Transverse colon (tissue), 4 donors: ENCODE measurements around the gene GCLM.

Experiments
- EP300 ChIP-seq: sonication (generic); formaldehyde crosslinking; IDR thresholded peaks from one replicate; pipeline ENCODE4 v1.6.1; 2017; ENCODE audit warnings: antibody characterized with exemption, low read depth
- POLR2A ChIP-seq: fragments of 450-650 bp; IDR thresholded peaks from one replicate; pipeline ENCODE4 v1.6.1; 2016; ENCODE audit warnings: antibody characterized with exemption, mild to moderate bottlenecking, moderate library complexity
- POLR2AphosphoS5 ChIP-seq, 3 donors: sonication (generic); formaldehyde crosslinking; IDR thresholded peaks; one replicate each; pipeline ENCODE4 v1.6.1; 2016; ENCODE audit warnings: antibody characterized with exemption in 3 of 3
- TF ChIP-seq, protein P1 (sequence below), 5 experiments: fragments of 200-600 bp in 3 of 5; fragments of 450-650 bp in 2 of 5; sonication (generic) in 3 of 5; IDR thresholded peaks; 1 replicate in 2 of 5; 2 replicates in 3 of 5; pipeline ENCODE4 v1.5.1; 2016 to 2017; ENCODE audit warnings: antibody characterized with exemption in 5 of 5, inconsistent platforms in 3 of 5, mild to moderate bottlenecking in 2 of 5, moderate library complexity in 1 of 5

DNA sequence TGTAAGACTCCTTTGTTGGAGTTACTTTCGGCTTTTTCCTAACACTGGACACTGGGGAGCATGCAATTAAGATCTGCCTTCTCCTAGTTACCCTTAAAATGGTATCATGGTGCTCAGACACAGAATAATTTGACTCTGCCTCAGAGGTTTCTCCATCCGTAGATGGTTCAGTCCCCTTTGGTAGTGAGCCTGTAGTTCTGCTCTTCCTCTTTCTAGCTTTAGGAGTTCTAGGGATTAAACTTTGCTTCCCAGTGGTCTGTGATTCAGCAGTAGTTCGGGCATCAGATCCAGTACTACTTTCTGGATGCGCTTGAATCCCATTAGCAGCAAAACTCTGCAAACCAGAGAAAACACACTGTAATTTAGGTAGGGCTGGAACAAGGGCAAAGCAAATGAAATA is 31.7 kb downstream of the GCLM start:
- TF ChIP-seq, protein P1, sequence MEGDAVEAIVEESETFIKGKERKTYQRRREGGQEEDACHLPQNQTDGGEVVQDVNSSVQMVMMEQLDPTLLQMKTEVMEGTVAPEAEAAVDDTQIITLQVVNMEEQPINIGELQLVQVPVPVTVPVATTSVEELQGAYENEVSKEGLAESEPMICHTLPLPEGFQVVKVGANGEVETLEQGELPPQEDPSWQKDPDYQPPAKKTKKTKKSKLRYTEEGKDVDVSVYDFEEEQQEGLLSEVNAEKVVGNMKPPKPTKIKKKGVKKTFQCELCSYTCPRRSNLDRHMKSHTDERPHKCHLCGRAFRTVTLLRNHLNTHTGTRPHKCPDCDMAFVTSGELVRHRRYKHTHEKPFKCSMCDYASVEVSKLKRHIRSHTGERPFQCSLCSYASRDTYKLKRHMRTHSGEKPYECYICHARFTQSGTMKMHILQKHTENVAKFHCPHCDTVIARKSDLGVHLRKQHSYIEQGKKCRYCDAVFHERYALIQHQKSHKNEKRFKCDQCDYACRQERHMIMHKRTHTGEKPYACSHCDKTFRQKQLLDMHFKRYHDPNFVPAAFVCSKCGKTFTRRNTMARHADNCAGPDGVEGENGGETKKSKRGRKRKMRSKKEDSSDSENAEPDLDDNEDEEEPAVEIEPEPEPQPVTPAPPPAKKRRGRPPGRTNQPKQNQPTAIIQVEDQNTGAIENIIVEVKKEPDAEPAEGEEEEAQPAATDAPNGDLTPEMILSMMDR (IDR thresholded peaks at IDR 0.05): no peak
- TF ChIP-seq EP300: no peak
- no peak for TF ChIP-seq POLR2AphosphoS5 (IDR thresholded peaks at IDR 0.05)
- TF ChIP-seq POLR2A: no peak
